NCI-H2081 treated with DMSO at 0.1 percent for 48 hours (cell line): ENCODE data around the gene CFAP54.

Source experiments
- DNase-seq: peaks from one replicate; lab custom pipeline; 2025; lab: John Stamatoyannopoulos, UW

CFAP54 gene

DNA sequence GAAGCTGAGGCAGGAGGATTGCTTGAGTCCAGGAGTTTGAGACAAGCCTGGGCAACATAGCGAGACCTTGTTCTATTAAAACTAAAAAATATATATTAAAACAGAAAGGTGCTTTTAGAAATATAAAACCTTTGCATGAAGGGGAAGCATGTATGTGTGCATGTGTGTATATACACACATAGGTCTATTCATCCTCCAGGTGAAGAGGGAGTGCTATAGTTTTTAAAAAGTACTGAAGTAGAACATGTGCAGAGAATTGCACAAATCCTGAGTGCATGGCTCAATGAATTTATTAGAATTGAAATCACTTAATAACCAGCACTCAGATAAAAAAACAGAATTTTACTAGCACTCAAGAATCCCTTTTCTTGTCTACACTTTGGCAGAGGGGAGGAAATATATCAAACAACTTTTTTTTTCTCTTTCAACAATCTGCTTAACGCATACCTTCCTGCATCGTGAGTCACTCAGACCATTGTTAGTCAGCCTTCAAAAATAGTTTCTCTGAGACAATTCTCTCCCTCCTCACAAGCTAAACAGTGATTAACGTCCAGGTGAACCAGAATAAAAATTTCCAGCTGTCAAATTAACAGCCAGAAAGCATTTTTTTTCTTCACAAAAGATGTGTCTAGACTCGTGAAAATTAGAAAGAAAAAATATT lies 400.0 kb downstream of the CFAP54 start:
- DNase-seq: no peak

DNA sequence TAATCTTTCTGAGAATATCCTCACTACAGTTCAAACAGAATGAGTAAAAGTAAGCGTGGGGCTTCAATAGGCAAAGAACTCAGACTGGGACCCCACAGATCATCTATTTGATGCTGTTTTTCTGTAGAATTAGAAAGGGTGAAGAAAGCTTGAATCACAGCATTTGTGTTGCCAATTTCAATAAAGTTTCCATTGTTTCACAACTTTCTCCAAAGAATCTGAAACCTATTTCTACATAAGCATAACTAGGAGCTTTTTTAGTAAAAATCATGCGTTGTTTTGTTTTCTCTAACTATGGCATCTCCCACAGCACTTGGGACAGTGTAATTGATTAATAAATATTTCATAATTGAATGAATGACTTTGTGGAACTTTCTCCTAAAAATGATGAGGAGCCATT lies 401.0 kb downstream of the CFAP54 start:
- DNase-seq: no peak

DNA sequence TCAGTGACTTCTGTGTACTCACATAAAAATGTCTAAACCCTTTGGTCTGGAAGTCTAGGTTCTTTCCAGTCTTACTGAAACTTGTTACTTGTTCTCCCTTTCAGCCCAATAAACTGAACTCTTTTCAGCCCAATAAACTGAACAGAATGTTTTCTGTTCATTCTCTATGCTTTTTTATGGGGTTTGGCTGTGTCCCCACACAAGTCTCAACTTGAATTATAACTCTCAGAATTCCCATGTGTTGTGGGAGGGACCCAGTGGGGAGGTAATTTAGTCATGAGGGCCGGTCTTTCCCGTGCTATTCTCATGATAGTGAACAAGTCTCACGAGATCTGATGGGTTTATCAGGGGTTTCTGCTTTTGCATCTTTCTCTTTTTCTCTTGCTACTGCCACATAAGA lies 402.7 kb downstream of the CFAP54 start:
- no peak for DNase-seq

DNA sequence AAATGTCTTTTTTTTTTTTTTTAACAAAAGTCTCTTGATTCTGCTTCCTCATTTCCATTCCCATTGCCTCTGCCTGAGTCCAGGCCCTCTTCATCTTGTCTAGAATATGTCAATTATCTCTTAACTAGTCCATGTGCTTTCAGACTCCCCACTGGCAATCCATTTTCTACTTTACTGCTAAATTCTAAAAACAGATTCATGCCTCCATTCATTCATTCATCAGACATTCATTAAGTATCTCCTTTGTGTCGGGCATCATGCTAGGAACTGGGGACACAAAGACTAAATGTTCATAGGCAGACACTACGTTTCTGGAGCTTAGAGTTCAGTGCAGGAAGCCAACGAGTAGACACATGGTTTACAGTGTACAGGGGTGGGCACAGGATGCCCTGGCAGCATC lies 408.0 kb downstream of the CFAP54 start:
- no peak for DNase-seq

GRCh38 chr12:96901175-96901574 lies 411.8 kb downstream of the CFAP54 start:
- DNase-seq: no peak

DNA sequence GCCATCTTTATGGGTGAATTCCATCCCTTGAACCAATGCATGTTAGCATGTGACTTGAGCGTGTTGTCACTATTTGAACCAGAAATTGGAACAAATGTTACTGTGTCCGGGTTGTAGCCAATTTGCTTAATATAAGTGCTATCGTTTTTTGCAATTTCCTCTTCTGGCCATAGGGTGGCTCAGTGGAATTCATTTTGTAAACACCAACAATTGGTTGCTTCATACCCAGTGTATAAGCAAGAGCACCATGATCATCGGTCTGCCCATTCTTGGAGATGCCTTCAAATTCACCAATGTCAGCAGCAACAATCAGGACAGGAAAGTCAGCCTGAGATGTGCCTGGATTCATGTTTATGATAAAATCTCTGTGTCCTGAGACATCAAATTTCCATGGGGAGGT lies 412.7 kb downstream of the CFAP54 start:
- DNase-seq: no peak

DNA sequence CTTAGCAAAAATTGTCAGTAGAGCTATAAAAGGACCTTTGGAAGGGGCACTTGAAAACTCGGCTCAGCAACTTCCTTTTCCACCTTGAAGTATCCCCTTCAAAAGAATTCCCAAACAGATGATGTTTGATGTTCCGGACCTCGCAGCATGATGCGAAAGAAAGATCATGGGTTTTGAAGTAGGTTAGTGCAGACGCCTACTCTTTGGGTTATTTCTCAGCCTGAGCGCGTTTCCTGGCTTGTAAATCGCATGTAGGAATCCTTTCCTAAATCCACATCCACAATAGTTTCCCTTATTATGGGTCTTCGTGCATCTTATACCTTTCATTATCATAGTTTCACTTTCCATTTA lies 417.1 kb downstream of the CFAP54 start:
- DNase-seq: no peak

DNA sequence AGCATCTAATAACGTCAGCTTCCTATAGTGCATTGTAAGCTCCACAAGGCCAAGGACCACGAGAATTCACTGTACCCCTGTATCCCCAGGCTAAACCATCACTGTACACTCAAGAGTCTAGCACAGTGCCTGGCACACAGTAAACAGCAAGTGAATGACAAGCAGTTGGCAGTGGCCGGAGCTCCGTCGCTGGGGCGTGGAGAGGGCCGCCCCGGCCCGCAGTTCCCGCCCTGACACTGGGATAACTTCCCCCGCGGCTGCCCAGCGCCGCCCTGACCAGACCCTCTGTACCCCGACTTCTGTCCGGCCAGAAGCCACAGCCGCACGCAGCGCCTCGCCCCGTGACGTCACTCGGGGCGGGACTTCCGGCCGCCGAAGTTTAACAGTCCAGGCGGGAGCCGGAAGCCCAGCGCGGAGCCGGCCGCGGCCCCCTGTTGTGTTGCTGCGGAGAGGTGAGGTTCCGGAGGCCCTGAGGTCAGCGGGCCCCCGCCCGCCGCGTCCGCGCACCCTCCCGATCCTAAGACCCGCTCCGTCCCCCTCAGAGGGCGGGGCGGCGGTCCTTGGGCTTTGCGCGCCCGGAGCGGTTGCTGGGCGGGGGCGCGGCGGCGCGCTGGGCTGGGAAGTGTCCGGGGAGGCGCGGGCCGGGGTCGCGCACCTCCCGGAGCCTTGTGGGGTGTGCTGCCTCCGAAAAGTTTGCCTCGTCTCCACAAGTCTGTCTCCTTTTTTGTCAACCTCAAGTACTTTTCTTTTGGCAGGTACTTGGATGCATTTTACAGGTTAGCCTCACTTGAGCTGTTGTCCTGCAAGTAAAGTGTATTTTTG lies 417.7 kb downstream of the CFAP54 start, which contains the start of gene NEDD1:
NEDD1 (plus strand) TSS at position 409 of the 822 bp plus-strand sequence. CDS start 2,503 bp downstream, outside the sequence.
- DNase-seq: peak; percentile 26

DNA sequence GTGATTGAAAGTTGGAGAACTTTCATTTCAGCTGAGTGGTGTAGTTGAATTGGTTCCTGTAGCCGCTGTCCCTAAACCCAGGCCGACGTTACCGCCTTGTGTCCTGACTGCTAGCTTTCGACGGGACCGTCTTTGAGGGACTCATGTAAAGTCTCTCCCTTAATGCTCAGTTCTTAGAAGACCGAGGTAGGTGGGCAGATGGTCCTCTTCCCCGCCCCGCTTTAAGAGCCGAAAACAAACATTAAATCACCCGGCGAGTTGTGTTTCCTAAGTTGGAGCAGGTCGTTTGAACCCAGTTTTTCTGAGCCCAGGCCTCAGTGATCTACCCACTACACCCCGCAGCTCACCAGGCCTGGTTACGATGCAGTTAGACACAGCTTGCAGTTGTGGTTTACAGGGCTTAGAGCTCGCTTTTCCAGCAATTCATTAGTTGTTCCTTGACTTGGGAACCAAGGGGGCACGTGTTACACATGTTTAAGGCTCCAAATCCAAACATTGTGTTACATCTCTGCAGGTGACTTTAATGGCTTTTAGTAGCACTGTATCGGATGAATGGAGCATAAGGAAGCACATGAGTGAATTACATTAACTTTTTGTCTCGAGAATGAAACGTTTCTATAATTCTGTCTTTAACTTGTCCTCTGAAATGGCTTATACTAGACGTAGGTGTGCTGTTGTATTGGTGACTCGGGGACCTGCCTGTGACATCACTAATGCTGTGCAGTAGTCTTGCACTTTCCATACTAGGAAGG lies 418.5 kb downstream of the CFAP54 start:
- DNase-seq: no peak

- no peak for DNase-seq
These were observed 419.0 kb downstream of the CFAP54 start for GRCh38 chr12:96908423-96908675.

GRCh38 chr12:96912261-96912660 lies 422.9 kb downstream of the CFAP54 start:
- no peak for DNase-seq

GRCh38 chr12:96912943-96913342 lies 423.6 kb downstream of the CFAP54 start:
- no peak for DNase-seq

- no peak for DNase-seq
These were observed 430.3 kb downstream of the CFAP54 start for GRCh38 chr12:96919510-96920210.
